Neuronal stem cell (in vitro differentiated cells): ENCODE measurements around the gene ANGPTL2.

ENCODE experiments used
- DNase-seq: peaks from one replicate; pipeline ENCODE4 v3.0.0-alpha.2; 2013; ENCODE audit warnings: low spot score
- H2AFZ ChIP-seq: one replicate; pipeline ENCODE4 v1.6.1; 2013; ENCODE audit warnings: mild to moderate bottlenecking, low read length, inconsistent platforms
- H2AK5ac ChIP-seq: 2 replicates; pipeline ENCODE4 v1.6.1; 2013; ENCODE audit warnings: low read depth, mild to moderate bottlenecking, inconsistent platforms, low read length, moderate library complexity, mixed read lengths
- H2BK120ac ChIP-seq: 2 replicates; pipeline ENCODE4 v1.6.1; 2013; ENCODE audit warnings: low read depth, mild to moderate bottlenecking, inconsistent platforms, low read length, moderate library complexity, mixed read lengths
- H2BK12ac ChIP-seq: one replicate; pipeline ENCODE4 v1.6.1; 2013; ENCODE audit warnings: low read length, inconsistent platforms
- H2BK15ac ChIP-seq: 2 replicates; pipeline ENCODE4 v1.6.1; 2013; ENCODE audit warnings: mild to moderate bottlenecking, low read length, inconsistent platforms, mixed read lengths
- H2BK5ac ChIP-seq: one replicate; pipeline ENCODE4 v1.6.1; 2013; ENCODE audit warnings: inconsistent platforms, mild to moderate bottlenecking, low read length, moderate library complexity
- H3K14ac ChIP-seq: one replicate; pipeline ENCODE4 v1.6.1; 2013; ENCODE audit warnings: low read length, inconsistent platforms
- H3K18ac ChIP-seq: 2 replicates; pipeline ENCODE4 v1.6.1; 2013; ENCODE audit warnings: low read length, inconsistent platforms
- H3K23ac ChIP-seq: 2 replicates; pipeline ENCODE4 v1.6.1; 2013; ENCODE audit warnings: low read depth, mild to moderate bottlenecking, mixed read lengths, low read length, inconsistent platforms; ENCODE audit not compliant: poor library complexity
- H3K27ac ChIP-seq: replicated peaks from 3 replicates; pipeline ENCODE4 v1.5.1; 2013; ENCODE audit warnings: low read length, inconsistent platforms
- H3K27me3 ChIP-seq, 3 experiments: 2 replicates each; pipeline ENCODE4 v1.6.1; 2013; ENCODE audit warnings: low read length in 3 of 3, mild to moderate bottlenecking in 2 of 3, inconsistent platforms in 1 of 3, low read depth in 1 of 3, mixed read lengths in 1 of 3, moderate library complexity in 1 of 3; ENCODE audit not compliant: control insufficient read depth in 3 of 3, insufficient read depth in 3 of 3
- H3K36me3 ChIP-seq, 2 donors: replicated peaks in 1 of 2; 2 replicates each; pipeline ENCODE4 v1.6.1; 2013; ENCODE audit warnings: low read length in 2 of 2; ENCODE audit not compliant: control insufficient read depth in 2 of 2, insufficient read depth in 2 of 2
- H3K4ac ChIP-seq: 2 replicates; pipeline ENCODE4 v1.6.1; 2013; ENCODE audit warnings: inconsistent platforms, mild to moderate bottlenecking, low read length, moderate library complexity
- H3K4me1 ChIP-seq, 2 donors: 1 replicate in 1 of 2; 2 replicates in 1 of 2; pipeline ENCODE4 v1.6.1; 2013; ENCODE audit warnings: low read length in 2 of 2, low read depth in 1 of 2; ENCODE audit not compliant: control insufficient read depth in 2 of 2, insufficient read depth in 1 of 2
- H3K4me2 ChIP-seq: one replicate; pipeline ENCODE4 v1.6.1; 2013; ENCODE audit warnings: mild to moderate bottlenecking, low read length, inconsistent platforms; ENCODE audit not compliant: insufficient read depth, poor library complexity, severe bottlenecking
- H3K4me3 ChIP-seq, 2 donors: 2 replicates each; pipeline ENCODE4 v1.5.1; 2013; ENCODE audit warnings: low read length in 2 of 2, mild to moderate bottlenecking in 2 of 2, inconsistent platforms in 1 of 2, moderate library complexity in 1 of 2
- H3K79me1 ChIP-seq: one replicate; pipeline ENCODE4 v1.6.1; 2013; ENCODE audit warnings: low read depth, mild to moderate bottlenecking, inconsistent platforms, low read length, moderate library complexity
- H3K9ac ChIP-seq: one replicate; pipeline ENCODE4 v1.6.1; 2013; ENCODE audit warnings: mild to moderate bottlenecking, low read depth, low read length, inconsistent platforms; ENCODE audit not compliant: poor library complexity
- H3K9me3 ChIP-seq, 2 donors: replicated peaks in 1 of 2; 2 replicates each; pipeline versions ENCODE3 to v1.6.1; 2013; ENCODE audit warnings: low read length in 2 of 2, mild to moderate bottlenecking in 2 of 2, inconsistent platforms in 1 of 2, low read depth in 1 of 2, mixed read lengths in 1 of 2, moderate library complexity in 1 of 2; ENCODE audit not compliant: control insufficient read depth in 2 of 2, insufficient read depth in 1 of 2
- H4K8ac ChIP-seq: one replicate; pipeline ENCODE4 v1.6.1; 2013; ENCODE audit warnings: low read depth, mild to moderate bottlenecking, inconsistent platforms, low read length, moderate library complexity
- H4K91ac ChIP-seq: one replicate; pipeline ENCODE4 v1.6.1; 2013; ENCODE audit warnings: low read length, low read depth, mild to moderate bottlenecking, inconsistent platforms; ENCODE audit not compliant: poor library complexity
- WGBS, 2 donors: extraction: QIAGEN DNeasy Blood & Tissue Kit; methylation state at CpG; one replicate each; pipeline ENCODE4 v1.1.7; 2013; ENCODE audit warnings: missing lambda C conversion rate in 2 of 2, mixed read lengths in 1 of 2; ENCODE audit not compliant: insufficient read length in 2 of 2, insufficient replicate concordance in 1 of 2; ENCODE audit errors: extremely low coverage in 2 of 2; 5-methylcytosine and 5-hydroxymethylcytosine counted together

Gene ANGPTL2

DNA sequence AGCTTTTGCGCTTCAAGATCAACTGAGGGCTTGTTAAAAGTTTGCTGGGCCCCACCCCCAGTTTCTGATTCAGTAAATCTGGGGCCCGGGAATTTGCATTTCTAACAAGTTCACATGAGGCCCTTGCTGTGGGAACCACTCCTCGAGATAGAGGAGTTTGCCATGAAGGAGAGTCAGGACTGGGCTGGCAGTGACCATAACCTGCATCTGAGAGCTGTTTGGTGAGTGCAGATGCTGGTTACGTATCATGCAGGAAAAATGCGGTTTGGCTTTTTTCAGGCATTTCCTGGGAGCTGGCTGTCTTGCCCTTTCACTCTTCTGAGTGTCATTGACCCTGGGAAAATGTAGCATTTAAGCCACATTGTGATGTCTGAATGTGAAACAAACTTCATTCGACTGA lies 9.4 kb upstream of the ANGPTL2 start:
- Histone ChIP-seq H3K9me3 (no peaks in the 10 kb centered on the region), H2BK12ac (no peak overlapping the region), H3K4me1 (peaks cover 16 to 25% of the 10 kb centered on the region in 2 donors), H3K9ac (no peak overlapping the region), H4K91ac (no peak overlapping the region), H2AFZ (no peak overlapping the region), H3K27ac (no peak overlapping the region), H3K14ac (no peak overlapping the region), H3K18ac (no peak overlapping the region), H2BK120ac (no peak overlapping the region), H2AK5ac (no peak overlapping the region), H3K23ac (no peak overlapping the region), H3K79me1 (no peaks in the 10 kb centered on the region), H3K4ac (no peak overlapping the region), H3K4me3 (no peak overlapping the region), H2BK5ac (no peak overlapping the region), H4K8ac (no peak overlapping the region), H3K36me3 (no peaks in the 10 kb centered on the region), H3K4me2 (no peak overlapping the region), H2BK15ac (no peak overlapping the region), H3K27me3 (peaks cover 0 to 10% (median 0%) of the 10 kb centered on the region in 3 experiments)
- no CpG with 5 or more reads among the region's 6 CpGs for WGBS, 2 donors
- DNase-seq, result no peak

DNA sequence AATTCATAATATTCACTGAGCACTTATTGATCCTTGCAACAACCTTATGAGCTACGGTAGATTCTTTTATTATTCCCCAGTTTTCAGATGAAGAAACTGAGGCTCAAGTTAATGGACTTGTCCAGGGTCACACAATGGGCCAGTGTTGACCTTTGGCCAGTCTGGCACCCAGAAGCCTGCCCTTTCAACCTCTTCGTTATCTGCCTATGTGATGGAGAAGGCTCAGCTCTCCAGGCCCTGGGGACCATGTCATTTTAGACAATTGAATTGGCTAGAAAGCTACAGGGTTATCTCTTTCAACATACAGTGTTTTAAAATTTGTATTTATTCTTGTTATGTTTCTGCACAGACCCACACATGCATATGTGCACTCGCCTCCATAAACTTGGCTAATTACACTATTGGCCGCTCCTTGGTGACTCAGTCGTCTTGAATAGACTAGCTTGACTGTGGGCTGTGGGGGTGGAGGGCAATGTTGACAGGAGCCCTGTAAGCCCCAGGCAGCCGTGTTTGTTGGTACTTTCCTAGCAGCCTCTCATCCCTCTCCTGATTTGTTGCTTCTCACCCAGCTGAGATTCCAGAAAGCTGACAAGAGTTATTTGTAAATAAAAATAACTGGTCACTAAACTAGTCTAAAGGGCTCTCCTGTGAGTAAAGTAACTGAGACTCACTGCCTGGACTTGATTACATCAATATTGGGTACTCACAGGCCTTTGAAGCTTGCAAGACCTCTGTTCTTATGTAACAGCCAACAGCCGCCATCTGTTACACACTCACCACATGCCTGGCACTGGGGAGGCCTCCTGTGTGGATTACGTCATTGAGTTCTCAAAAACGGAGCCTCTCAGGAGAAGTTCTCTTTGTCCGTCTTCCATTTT lies 8.5 kb upstream of the ANGPTL2 start:
- no peak overlapping the region for H3K27ac ChIP-seq
- H3K4me3 ChIP-seq, result no peak overlapping the region
- no peaks in the 10 kb centered on the region for H3K79me1 ChIP-seq
- no peak overlapping the region for H3K14ac ChIP-seq
- no peak overlapping the region for H2BK5ac ChIP-seq
- no peak overlapping the region for H2AK5ac ChIP-seq
- H3K9ac ChIP-seq, result no peak overlapping the region
- H3K23ac ChIP-seq, result no peak overlapping the region
- no peak for DNase-seq
- peaks cover 0 to 6% (median 0%) of the 10 kb centered on the region in 3 experiments for H3K27me3 ChIP-seq
- H2BK12ac ChIP-seq, result no peak overlapping the region
- H2BK15ac ChIP-seq, result no peak overlapping the region
- no peak overlapping the region for H2BK120ac ChIP-seq
- no peak overlapping the region for H4K8ac ChIP-seq
- H3K4ac ChIP-seq, result no peak overlapping the region
- H2AFZ ChIP-seq, result peak overlapping the region; percentile 27
- peaks cover 16 to 25% of the 10 kb centered on the region in 2 donors for H3K4me1 ChIP-seq
- no peaks in the 10 kb centered on the region for H3K36me3 ChIP-seq
- no peak overlapping the region for H3K4me2 ChIP-seq
- H3K18ac ChIP-seq, result no peak overlapping the region
- no CpG with 5 or more reads among the region's 10 CpGs for WGBS, 2 donors
- no peak overlapping the region for H4K91ac ChIP-seq
- no peaks in the 10 kb centered on the region for H3K9me3 ChIP-seq

DNA sequence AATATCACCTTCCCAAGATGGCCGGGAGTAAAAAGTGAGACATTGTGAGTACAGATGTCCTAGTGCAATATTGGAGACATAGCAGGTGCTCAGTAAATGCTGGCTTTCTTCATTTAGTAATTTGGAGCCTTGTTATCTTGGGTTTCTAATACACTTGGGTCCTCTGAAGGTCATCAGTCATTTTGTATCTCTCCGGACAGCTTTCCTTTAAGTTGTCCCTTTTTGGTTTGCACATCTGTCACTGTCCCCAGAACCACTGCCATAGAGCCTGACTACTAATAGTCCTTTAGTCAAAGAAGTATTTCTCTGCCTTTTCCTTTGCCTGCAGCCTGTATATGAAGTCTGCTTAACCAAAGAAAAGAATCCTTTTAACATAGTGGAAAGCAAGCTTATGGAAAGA lies 7.8 kb upstream of the ANGPTL2 start:
- no peaks in the 10 kb centered on the region for H3K79me1 ChIP-seq
- no peak overlapping the region for H3K4me2 ChIP-seq
- H3K14ac ChIP-seq, result no peak overlapping the region
- no peak overlapping the region for H2BK120ac ChIP-seq
- H2AFZ ChIP-seq, result no peak overlapping the region
- no peak for DNase-seq
- WGBS, 2 donors, result no CpG with 5 or more reads among the region's 2 CpGs
- H4K8ac ChIP-seq, result no peak overlapping the region
- H3K4me1 ChIP-seq, result peaks cover 16 to 25% of the 10 kb centered on the region in 2 donors
- no peak overlapping the region for H3K4ac ChIP-seq
- H3K36me3 ChIP-seq, result no peaks in the 10 kb centered on the region
- no peak overlapping the region for H2BK5ac ChIP-seq
- H2AK5ac ChIP-seq, result no peak overlapping the region
- no peak overlapping the region for H4K91ac ChIP-seq
- no peak overlapping the region for H2BK15ac ChIP-seq
- H2BK12ac ChIP-seq, result no peak overlapping the region
- H3K18ac ChIP-seq, result no peak overlapping the region
- H3K23ac ChIP-seq, result no peak overlapping the region
- no peak overlapping the region for H3K4me3 ChIP-seq
- H3K27ac ChIP-seq, result no peak overlapping the region
- no peaks in the 10 kb centered on the region for H3K9me3 ChIP-seq
- H3K27me3 ChIP-seq, result peaks cover 0 to 5% (median 0%) of the 10 kb centered on the region in 3 experiments
- H3K9ac ChIP-seq, result no peak overlapping the region

DNA sequence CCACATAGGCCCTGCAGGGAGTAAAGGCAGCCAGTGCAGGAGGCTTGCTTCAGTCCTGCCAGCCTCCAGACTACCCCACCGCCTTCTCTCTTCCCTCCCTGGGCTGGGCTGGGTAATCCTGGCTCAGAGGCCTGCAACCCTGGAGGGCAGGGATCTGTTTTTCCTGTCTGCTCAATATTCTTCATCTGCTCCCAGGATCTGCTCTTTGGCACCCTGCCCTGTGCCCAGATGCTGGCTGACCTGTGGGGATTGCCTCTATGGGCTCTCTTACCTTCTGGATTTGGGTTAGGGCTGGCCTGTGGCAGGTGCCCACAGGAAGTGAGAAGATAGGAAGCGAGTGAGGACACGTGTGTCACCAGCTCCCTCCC lies 7.3 kb upstream of the ANGPTL2 start:
- Histone ChIP-seq H2BK120ac (no peak overlapping the region), H2AK5ac (no peak overlapping the region), H3K4me2 (no peak overlapping the region), H2BK5ac (no peak overlapping the region), H3K23ac (no peak overlapping the region), H3K27me3 (peaks cover 0 to under 1% (median 0%) of the 10 kb centered on the region in 3 experiments), H3K4ac (no peak overlapping the region), H3K4me1 (peaks cover 16 to 25% of the 10 kb centered on the region in 2 donors), H3K79me1 (no peaks in the 10 kb centered on the region), H2BK15ac (no peak overlapping the region), H3K4me3 (no peak overlapping the region), H3K9me3 (no peaks in the 10 kb centered on the region), H2AFZ (no peak overlapping the region), H2BK12ac (no peak overlapping the region), H4K8ac (no peak overlapping the region), H4K91ac (no peak overlapping the region), H3K27ac (no peak overlapping the region), H3K36me3 (no peaks in the 10 kb centered on the region), H3K14ac (no peak overlapping the region), H3K18ac (no peak overlapping the region), H3K9ac (no peak overlapping the region)
- WGBS, 2 donors, result no CpG with 5 or more reads among the region's 3 CpGs
- DNase-seq, result no peak
